H9 (cell line): ENCODE measurements around the gene NXPH1. TPM values are rescaled to one million over a fixed set of nuclear protein-coding genes. Genes with fewer than 3 reads are reported as not detected.

Experiments used
- DNase-seq: peaks from one replicate; pipeline ENCODE4 v3.0.0-alpha.2; 2017
- H2AFZ ChIP-seq: one replicate; pipeline ENCODE4 v1.6.1; 2013; ENCODE audit warnings: mild to moderate bottlenecking, low read length, control low read depth, moderate library complexity
- H2AK5ac ChIP-seq: 2 replicates; pipeline ENCODE4 v1.6.1; 2013; ENCODE audit warnings: low read length, control low read depth, mixed read lengths; ENCODE audit not compliant: insufficient read length
- H2BK120ac ChIP-seq: one replicate; pipeline ENCODE4 v1.6.1; 2013; ENCODE audit warnings: low read depth, mild to moderate bottlenecking, low read length, control low read depth, inconsistent platforms; ENCODE audit not compliant: poor library complexity, severe bottlenecking
- H2BK12ac ChIP-seq: 2 replicates; pipeline ENCODE4 v1.6.1; 2013; ENCODE audit warnings: low read length, control low read depth, mixed read lengths, low read depth; ENCODE audit not compliant: insufficient read length
- H2BK15ac ChIP-seq: 2 replicates; pipeline ENCODE4 v1.6.1; 2013; ENCODE audit warnings: low read depth, low read length, control low read depth
- H2BK20ac ChIP-seq: one replicate; pipeline ENCODE4 v1.6.1; 2013; ENCODE audit warnings: low read depth, mild to moderate bottlenecking, low read length, control low read depth, inconsistent platforms; ENCODE audit not compliant: poor library complexity, severe bottlenecking
- H2BK5ac ChIP-seq: 2 replicates; pipeline ENCODE4 v1.6.1; 2013; ENCODE audit warnings: low read length, control low read depth, mixed read lengths; ENCODE audit not compliant: insufficient read length
- H3K14ac ChIP-seq: 2 replicates; pipeline ENCODE4 v1.6.1; 2013; ENCODE audit warnings: low read length, control low read depth; ENCODE audit not compliant: insufficient read depth
- H3K18ac ChIP-seq: 2 replicates; pipeline ENCODE4 v1.6.1; 2013; ENCODE audit warnings: low read depth, mild to moderate bottlenecking, mixed read lengths, low read length, control low read depth; ENCODE audit not compliant: insufficient read length
- H3K23ac ChIP-seq: 2 replicates; pipeline ENCODE4 v1.6.1; 2013; ENCODE audit warnings: low read length, control low read depth, mixed read lengths, low read depth; ENCODE audit not compliant: insufficient read length
- H3K23me2 ChIP-seq: 2 replicates; pipeline ENCODE4 v1.6.1; 2013; ENCODE audit warnings: low read depth, mild to moderate bottlenecking, mixed read lengths, low read length, control low read depth; ENCODE audit not compliant: insufficient read length, poor library complexity, severe bottlenecking
- H3K27ac ChIP-seq: 2 replicates; pipeline ENCODE4 v1.5.1; 2013; ENCODE audit warnings: low read length, control low read depth, mixed read lengths, low read depth; ENCODE audit not compliant: insufficient read length
- H3K27me3 ChIP-seq: 2 replicates; pipeline ENCODE4 v1.6.1; 2013; ENCODE audit warnings: low read length, control low read depth, inconsistent platforms; ENCODE audit not compliant: insufficient read depth
- H3K4ac ChIP-seq: 2 replicates; pipeline ENCODE4 v1.6.1; 2013; ENCODE audit warnings: low read depth, mild to moderate bottlenecking, control low read depth, inconsistent platforms, low read length, moderate library complexity
- H3K4me1 ChIP-seq: 2 replicates; pipeline ENCODE4 v1.6.1; 2013; ENCODE audit warnings: low read length, control low read depth, inconsistent platforms; ENCODE audit not compliant: insufficient read depth
- H3K4me2 ChIP-seq: 2 replicates; pipeline ENCODE4 v1.6.1; 2013; ENCODE audit warnings: low read length, control low read depth, mixed read lengths; ENCODE audit not compliant: insufficient read length, insufficient read depth
- H3K56ac ChIP-seq: 2 replicates; pipeline ENCODE4 v1.6.1; 2013; ENCODE audit warnings: low read depth, mild to moderate bottlenecking, mixed read lengths, low read length, control low read depth; ENCODE audit not compliant: insufficient read length
- H3K79me1 ChIP-seq: 2 replicates; pipeline ENCODE4 v1.6.1; 2013; ENCODE audit warnings: low read depth, mild to moderate bottlenecking, moderate library complexity, low read length, control low read depth, inconsistent platforms; ENCODE audit not compliant: insufficient read depth, poor library complexity, severe bottlenecking
- H3K79me2 ChIP-seq: 2 replicates; pipeline ENCODE4 v1.6.1; 2013; ENCODE audit warnings: low read length, control low read depth, inconsistent platforms; ENCODE audit not compliant: insufficient read depth
- H3K9ac ChIP-seq: 2 replicates; pipeline ENCODE4 v1.6.1; 2013; ENCODE audit warnings: low read length, control low read depth, mixed read lengths; ENCODE audit not compliant: insufficient read length; ENCODE audit errors: extremely low read depth
- H3K9me3 ChIP-seq: one replicate; pipeline ENCODE4 v1.6.1; 2013; ENCODE audit warnings: low read depth, low read length, inconsistent platforms; ENCODE audit not compliant: control insufficient read depth
- H3T11ph ChIP-seq: one replicate; pipeline ENCODE4 v1.6.1; 2013; ENCODE audit warnings: mild to moderate bottlenecking, low read length, control low read depth, inconsistent platforms
- H4K20me1 ChIP-seq: one replicate; pipeline ENCODE4 v1.6.1; 2013; ENCODE audit not compliant: control insufficient read depth, insufficient read length, insufficient read depth
- H4K5ac ChIP-seq: 2 replicates; pipeline ENCODE4 v1.6.1; 2013; ENCODE audit warnings: low read depth, mild to moderate bottlenecking, mixed read lengths, low read length, control low read depth; ENCODE audit not compliant: insufficient read length
- H4K8ac ChIP-seq: replicated peaks from 2 replicates; pipeline ENCODE4 v1.6.1; 2013; ENCODE audit warnings: low read length, control low read depth, mixed read lengths, low read depth; ENCODE audit not compliant: insufficient read length
- H4K91ac ChIP-seq: 2 replicates; pipeline ENCODE4 v1.6.1; 2013; ENCODE audit warnings: low read depth, mild to moderate bottlenecking, moderate library complexity, mixed read lengths, low read length, control low read depth; ENCODE audit not compliant: insufficient read length
- H3K27ac Mint-ChIP-seq, 3 experiments: 2 replicates in 2 of 3; 3 replicates in 1 of 3; pipeline ENCODE4 v1.8.0; 2020 to 2021; ENCODE audit warnings: mixed read lengths in 3 of 3, mild to moderate bottlenecking in 1 of 3, moderate library complexity in 1 of 3
- H3K27me3 Mint-ChIP-seq: 2 replicates; pipeline ENCODE4 v1.8.0; 2021; ENCODE audit warnings: low read depth, mild to moderate bottlenecking, moderate library complexity, mixed read lengths
- H3K36me3 Mint-ChIP-seq, 3 experiments: 2 replicates in 2 of 3; 3 replicates in 1 of 3; pipeline ENCODE4 v1.8.0; 2020 to 2021; ENCODE audit warnings: low read depth in 3 of 3, mixed read lengths in 3 of 3; ENCODE audit not compliant: insufficient read depth in 1 of 3
- H3K4me1 Mint-ChIP-seq, 2 experiments: 2 replicates each; pipeline ENCODE4 v1.8.0; 2020; ENCODE audit warnings: mixed read lengths in 2 of 2
- H3K4me3 Mint-ChIP-seq, 2 experiments: 2 replicates in 1 of 2; 3 replicates in 1 of 2; pipeline ENCODE4 v1.8.0; 2020 to 2021; ENCODE audit warnings: mild to moderate bottlenecking in 2 of 2, mixed read lengths in 2 of 2, moderate library complexity in 1 of 2
- H3K9me3 Mint-ChIP-seq, 2 experiments: 2 replicates in 1 of 2; 3 replicates in 1 of 2; pipeline ENCODE4 v1.8.0; 2020; ENCODE audit warnings: mild to moderate bottlenecking in 2 of 2, mixed read lengths in 2 of 2, moderate library complexity in 1 of 2
- total RNA-seq: library from RNA; stranded (reverse); gene quantifications from 2 replicates; pipeline ENCODE4 v1.2.1, GENCODE V29; 2021
- TF ChIP-seq, protein P1 (sequence below): fragments of 200-600 bp; sonication (generic); conservative IDR thresholded peaks from 3 replicates; pipeline ENCODE4 v1.8.0; 2021; ENCODE audit warnings: antibody characterized with exemption, mild to moderate bottlenecking

Gene NXPH1
- total RNA-seq, 1 experiment from 2014 or later = 0.15 TPM

DNA sequence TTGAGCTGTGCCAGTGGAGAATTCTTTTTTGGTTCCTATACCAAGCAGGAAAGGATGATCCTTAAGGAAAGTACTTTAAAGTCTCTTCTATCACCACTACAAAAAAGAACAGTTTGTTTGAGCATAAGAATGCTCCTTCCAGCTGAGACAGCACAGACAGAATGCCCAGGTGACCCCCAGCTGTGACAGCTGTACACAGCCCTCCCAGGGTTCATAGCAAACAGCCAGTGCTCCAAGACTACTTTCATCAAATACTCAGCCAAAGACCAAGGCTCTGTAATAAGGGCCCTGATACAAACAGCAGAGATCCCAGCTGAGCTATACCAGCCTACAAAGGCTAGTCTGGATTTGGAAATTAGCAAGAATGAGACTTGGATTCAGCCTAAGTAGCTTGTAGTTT is 65.7 kb downstream of the NXPH1 start:
- Histone ChIP-seq H3K79me1 (no peaks in the 10 kb centered on the region), H3K9ac (no peak overlapping the region), H2BK5ac (no peak overlapping the region), H2BK20ac (no peak overlapping the region), H4K91ac (no peak overlapping the region), H3K27ac (no peak overlapping the region), H3T11ph (no peak overlapping the region), H2BK15ac (no peak overlapping the region), H3K27me3 (no peaks in the 10 kb centered on the region), H3K4me2 (no peak overlapping the region), H4K5ac (no peak overlapping the region), H4K20me1 (no peaks in the 10 kb centered on the region), H3K23me2 (no peaks in the 10 kb centered on the region), H3K4me1 (peaks cover 2% of the 10 kb centered on the region; the same call in 1 of the 2 replicates), H3K9me3 (no peaks in the 10 kb centered on the region), H3K79me2 (no peaks in the 10 kb centered on the region), H2BK120ac (no peak overlapping the region), H3K18ac (no peak overlapping the region), H3K56ac (no peak overlapping the region), H3K14ac (no peak overlapping the region), H3K4ac (no peak overlapping the region), H2BK12ac (no peak overlapping the region), H3K23ac (no peak overlapping the region), H2AFZ (no peak overlapping the region), H2AK5ac (no peak overlapping the region), H4K8ac (no peak overlapping the region)
- Mint-ChIP-seq H3K4me1 (peaks cover 13 to 15% of the 10 kb centered on the region in 2 experiments), H3K4me3 (no peak overlapping the region), H3K27ac (no peak overlapping the region; a peak in 1 of 7 replicates), H3K27me3 (no peaks in the 10 kb centered on the region), H3K9me3 (no peaks in the 10 kb centered on the region), H3K36me3 (no peaks in the 10 kb centered on the region)
- DNase-seq = no peak
- TF ChIP-seq, protein P1, sequence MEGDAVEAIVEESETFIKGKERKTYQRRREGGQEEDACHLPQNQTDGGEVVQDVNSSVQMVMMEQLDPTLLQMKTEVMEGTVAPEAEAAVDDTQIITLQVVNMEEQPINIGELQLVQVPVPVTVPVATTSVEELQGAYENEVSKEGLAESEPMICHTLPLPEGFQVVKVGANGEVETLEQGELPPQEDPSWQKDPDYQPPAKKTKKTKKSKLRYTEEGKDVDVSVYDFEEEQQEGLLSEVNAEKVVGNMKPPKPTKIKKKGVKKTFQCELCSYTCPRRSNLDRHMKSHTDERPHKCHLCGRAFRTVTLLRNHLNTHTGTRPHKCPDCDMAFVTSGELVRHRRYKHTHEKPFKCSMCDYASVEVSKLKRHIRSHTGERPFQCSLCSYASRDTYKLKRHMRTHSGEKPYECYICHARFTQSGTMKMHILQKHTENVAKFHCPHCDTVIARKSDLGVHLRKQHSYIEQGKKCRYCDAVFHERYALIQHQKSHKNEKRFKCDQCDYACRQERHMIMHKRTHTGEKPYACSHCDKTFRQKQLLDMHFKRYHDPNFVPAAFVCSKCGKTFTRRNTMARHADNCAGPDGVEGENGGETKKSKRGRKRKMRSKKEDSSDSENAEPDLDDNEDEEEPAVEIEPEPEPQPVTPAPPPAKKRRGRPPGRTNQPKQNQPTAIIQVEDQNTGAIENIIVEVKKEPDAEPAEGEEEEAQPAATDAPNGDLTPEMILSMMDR = no peak
